Keratinocyte (primary cell): ENCODE measurements around the gene CKMT1A.

Experiments
- CTCF ChIP-seq, 3 experiments: IDR thresholded peaks in 1 of 3; conservative IDR thresholded peaks in 1 of 3; optimal IDR thresholded peaks in 1 of 3; 2 replicates in 2 of 3; 3 replicates in 1 of 3; pipeline versions ENCODE3 to v1.5.1; 2011; ENCODE audit warnings: low read length in 3 of 3, mild to moderate bottlenecking in 3 of 3, moderate library complexity in 2 of 3, control low read depth in 1 of 3, inconsistent platforms in 1 of 3; ENCODE audit not compliant: insufficient read depth in 2 of 3; ENCODE audit errors: extremely low read depth in 1 of 3
- EZH2 ChIP-seq: IDR thresholded peaks from one replicate; pipeline ENCODE4 v1.6.1; 2012; ENCODE audit warnings: inconsistent platforms, mild to moderate bottlenecking, low read length, moderate library complexity

- TF ChIP-seq EZH2, result no peak
- no peak for TF ChIP-seq CTCF (optimal IDR thresholded peaks at IDR 0.05 in 1 of 3, IDR thresholded peaks at IDR 0.05 in 1 of 3, conservative IDR thresholded peaks at IDR 0.05 in 1 of 3; ENCODE audit: extremely low read depth in 1 of 3, insufficient read depth in 2 of 3, low read length in 3 of 3)
Observed at GRCh38 chr15:43702174-43702573, 8.5 kb downstream of the CKMT1A start.
